Measurements from ENCODE around the gene PARD3.
A peak's percentile ranks its signal among the peaks of the same experiment; 100 is the strongest.

The PARD3 gene

DNA sequence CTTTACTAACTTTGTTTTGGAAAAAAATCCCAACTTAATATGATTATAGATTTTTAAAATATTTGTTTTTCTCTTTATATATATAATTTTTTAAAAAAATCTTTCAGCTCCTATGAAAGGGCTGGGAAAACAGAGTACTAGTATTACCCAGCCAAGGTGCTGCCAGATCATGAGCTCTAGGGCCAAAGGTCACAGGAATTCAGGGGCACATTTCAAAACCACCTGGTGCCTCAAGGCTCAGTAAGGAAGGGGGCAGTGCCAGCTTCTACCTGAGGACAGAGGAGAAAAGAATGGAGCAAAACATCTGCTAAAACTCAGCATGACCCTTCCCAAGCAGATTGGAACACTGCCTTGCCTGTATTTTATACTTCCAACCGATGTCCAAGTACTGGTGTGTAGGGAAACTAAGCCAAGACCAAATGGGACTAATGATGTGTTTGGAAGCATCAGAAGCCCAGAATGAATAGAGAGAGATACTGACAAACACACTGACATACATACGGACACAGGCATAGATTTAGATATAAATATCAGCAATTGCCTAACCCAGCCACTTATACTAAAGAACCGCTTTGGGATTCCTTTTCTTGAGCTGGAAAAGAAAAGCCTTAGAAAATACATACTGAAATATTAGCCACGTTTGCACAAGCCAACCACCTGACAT lies 667.3 kb downstream of the PARD3 start:
- no peaks in the 10 kb centered on the region for H3K36me3 ChIP-seq (ENCODE audit: insufficient read depth, low read length)
- H3K4me3 ChIP-seq (ENCODE audit: low read depth, low read length), result no peak overlapping the region
- no peak overlapping the region for H3K27ac ChIP-seq (ENCODE audit: low read depth, low read length)
- no peak overlapping the region for H2AFZ ChIP-seq (ENCODE audit: low read length, unreplicated experiment)
- H3K4me1 ChIP-seq (ENCODE audit: control insufficient read depth, insufficient read depth, low read length, unreplicated experiment), result peaks cover 15% of the 10 kb centered on the region
- H3K79me2 ChIP-seq (ENCODE audit: control insufficient read depth, insufficient read depth, low read length, unreplicated experiment), result no peaks in the 10 kb centered on the region
- H3K27me3 ChIP-seq (ENCODE audit: insufficient read depth, low read length), result no peaks in the 10 kb centered on the region

GRCh38 chr10:34145715-34146114 lies 669.4 kb downstream of the PARD3 start:
- Histone ChIP-seq H3K27ac (ENCODE audit: low read depth, low read length) (peak overlapping the region; percentile 40), H3K79me2 (ENCODE audit: control insufficient read depth, insufficient read depth, low read length, unreplicated experiment) (no peaks in the 10 kb centered on the region), H3K4me3 (ENCODE audit: low read depth, low read length) (no peak overlapping the region), H3K36me3 (ENCODE audit: insufficient read depth, low read length) (no peaks in the 10 kb centered on the region), H3K4me1 (ENCODE audit: control insufficient read depth, insufficient read depth, low read length, unreplicated experiment) (peaks cover 15% of the 10 kb centered on the region), H3K27me3 (ENCODE audit: insufficient read depth, low read length) (no peaks in the 10 kb centered on the region), H2AFZ (ENCODE audit: low read length, unreplicated experiment) (peak overlapping the region; percentile 46)

GRCh38 chr10:34143466-34143865 lies 671.6 kb downstream of the PARD3 start:
- peaks cover 15% of the 10 kb centered on the region for H3K4me1 ChIP-seq (ENCODE audit: control insufficient read depth, insufficient read depth, low read length, unreplicated experiment)
- no peaks in the 10 kb centered on the region for H3K27me3 ChIP-seq (ENCODE audit: insufficient read depth, low read length)
- no peaks in the 10 kb centered on the region for H3K79me2 ChIP-seq (ENCODE audit: control insufficient read depth, insufficient read depth, low read length, unreplicated experiment)
- no peak overlapping the region for H2AFZ ChIP-seq (ENCODE audit: low read length, unreplicated experiment)
- no peak overlapping the region for H3K4me3 ChIP-seq (ENCODE audit: low read depth, low read length)
- H3K27ac ChIP-seq (ENCODE audit: low read depth, low read length), result no peak overlapping the region
- H3K36me3 ChIP-seq (ENCODE audit: insufficient read depth, low read length), result no peaks in the 10 kb centered on the region

- Histone ChIP-seq H3K4me1 (ENCODE audit: control insufficient read depth, insufficient read depth, low read length, unreplicated experiment) (peaks cover 10% of the 10 kb centered on the region), H2AFZ (ENCODE audit: low read length, unreplicated experiment) (no peak overlapping the region), H3K79me2 (ENCODE audit: control insufficient read depth, insufficient read depth, low read length, unreplicated experiment) (no peaks in the 10 kb centered on the region), H3K27me3 (ENCODE audit: insufficient read depth, low read length) (no peaks in the 10 kb centered on the region), H3K36me3 (ENCODE audit: insufficient read depth, low read length) (no peaks in the 10 kb centered on the region), H3K27ac (ENCODE audit: low read depth, low read length) (no peak overlapping the region), H3K4me3 (ENCODE audit: low read depth, low read length) (no peak overlapping the region)
Measured at GRCh38 chr10:34141032-34141680, 673.9 kb downstream of the PARD3 start.

GRCh38 chr10:34139559-34139958 lies 675.5 kb downstream of the PARD3 start:
- no peaks in the 10 kb centered on the region for H3K79me2 ChIP-seq (ENCODE audit: control insufficient read depth, insufficient read depth, low read length, unreplicated experiment)
- H3K4me3 ChIP-seq (ENCODE audit: low read depth, low read length), result no peak overlapping the region
- no peaks in the 10 kb centered on the region for H3K27me3 ChIP-seq (ENCODE audit: insufficient read depth, low read length)

DNA sequence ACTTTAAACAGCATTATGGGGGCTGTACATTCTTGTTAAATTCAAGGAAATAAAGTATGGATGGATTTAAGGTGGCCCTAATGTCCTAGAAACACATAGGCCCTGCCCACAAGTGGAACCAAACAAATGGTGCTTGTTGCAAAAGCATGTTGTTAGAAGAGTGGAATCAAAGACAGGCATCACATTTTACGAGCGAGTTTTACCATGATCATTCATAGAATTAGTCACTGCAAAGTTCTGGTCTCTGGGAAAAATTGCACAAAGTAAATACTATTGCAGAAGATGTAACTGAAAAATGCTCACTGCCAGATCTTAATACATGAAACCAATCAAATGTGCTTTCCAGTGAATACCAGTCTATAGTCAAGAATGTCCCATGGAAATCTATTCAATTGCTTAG lies 677.1 kb downstream of the PARD3 start:
- H3K4me3 ChIP-seq (ENCODE audit: low read depth, low read length), result no peak overlapping the region
- H3K27ac ChIP-seq (ENCODE audit: low read depth, low read length), result no peak overlapping the region
- H3K79me2 ChIP-seq (ENCODE audit: control insufficient read depth, insufficient read depth, low read length, unreplicated experiment), result no peaks in the 10 kb centered on the region
- no peaks in the 10 kb centered on the region for H3K36me3 ChIP-seq (ENCODE audit: insufficient read depth, low read length)
- H3K27me3 ChIP-seq (ENCODE audit: insufficient read depth, low read length), result no peaks in the 10 kb centered on the region
- no peaks in the 10 kb centered on the region for H3K4me1 ChIP-seq (ENCODE audit: control insufficient read depth, insufficient read depth, low read length, unreplicated experiment)
- H2AFZ ChIP-seq (ENCODE audit: low read length, unreplicated experiment), result no peak overlapping the region

More at GRCh38 chr10:34139559-34139958, 675.5 kb downstream of the PARD3 start:
- Histone ChIP-seq H3K4me1 (ENCODE audit: control insufficient read depth, insufficient read depth, low read length, unreplicated experiment) (no peaks in the 10 kb centered on the region), H3K27ac (ENCODE audit: low read depth, low read length) (no peak overlapping the region), H2AFZ (ENCODE audit: low read length, unreplicated experiment) (no peak overlapping the region), H3K36me3 (ENCODE audit: insufficient read depth, low read length) (no peaks in the 10 kb centered on the region)

DNA sequence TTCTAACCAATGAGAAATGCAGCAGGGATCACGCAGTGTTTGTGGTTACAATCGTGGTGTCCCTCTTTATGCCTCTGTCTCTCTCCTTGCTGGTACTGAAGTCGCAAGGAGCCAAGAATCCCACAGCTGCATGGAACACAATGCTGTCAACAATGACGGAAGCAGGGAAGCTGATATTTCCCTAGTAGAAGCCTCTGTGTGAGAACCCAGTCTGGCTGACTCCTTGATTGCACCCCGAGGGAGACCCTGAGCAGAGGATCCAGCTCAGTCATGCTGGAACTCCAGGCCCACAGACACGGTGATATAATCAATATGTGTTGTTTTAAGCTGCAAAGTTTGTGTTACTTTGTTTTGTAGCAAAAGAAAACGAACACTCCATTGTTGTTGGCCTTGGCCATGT lies 677.9 kb downstream of the PARD3 start:
- H3K79me2 ChIP-seq (ENCODE audit: control insufficient read depth, insufficient read depth, low read length, unreplicated experiment), result no peaks in the 10 kb centered on the region
- H3K4me1 ChIP-seq (ENCODE audit: control insufficient read depth, insufficient read depth, low read length, unreplicated experiment), result no peaks in the 10 kb centered on the region
- no peak overlapping the region for H3K4me3 ChIP-seq (ENCODE audit: low read depth, low read length)
- no peaks in the 10 kb centered on the region for H3K27me3 ChIP-seq (ENCODE audit: insufficient read depth, low read length)
- H3K36me3 ChIP-seq (ENCODE audit: insufficient read depth, low read length), result no peaks in the 10 kb centered on the region
- H2AFZ ChIP-seq (ENCODE audit: low read length, unreplicated experiment), result no peak overlapping the region
- no peak overlapping the region for H3K27ac ChIP-seq (ENCODE audit: low read depth, low read length)

- Histone ChIP-seq H3K36me3 (ENCODE audit: insufficient read depth, low read length) (no peaks in the 10 kb centered on the region), H3K79me2 (ENCODE audit: control insufficient read depth, insufficient read depth, low read length, unreplicated experiment) (no peaks in the 10 kb centered on the region), H2AFZ (ENCODE audit: low read length, unreplicated experiment) (no peak overlapping the region), H3K4me3 (ENCODE audit: low read depth, low read length) (no peak overlapping the region), H3K27ac (ENCODE audit: low read depth, low read length) (no peak overlapping the region), H3K4me1 (ENCODE audit: control insufficient read depth, insufficient read depth, low read length, unreplicated experiment) (no peaks in the 10 kb centered on the region), H3K27me3 (ENCODE audit: insufficient read depth, low read length) (no peaks in the 10 kb centered on the region)
Measured at GRCh38 chr10:34135515-34135914, 679.6 kb downstream of the PARD3 start.

GRCh38 chr10:34134602-34135001 lies 680.5 kb downstream of the PARD3 start:
- Histone ChIP-seq H3K4me1 (ENCODE audit: control insufficient read depth, insufficient read depth, low read length, unreplicated experiment) (no peaks in the 10 kb centered on the region), H3K36me3 (ENCODE audit: insufficient read depth, low read length) (no peaks in the 10 kb centered on the region), H3K4me3 (ENCODE audit: low read depth, low read length) (no peak overlapping the region), H3K27me3 (ENCODE audit: insufficient read depth, low read length) (no peaks in the 10 kb centered on the region), H3K79me2 (ENCODE audit: control insufficient read depth, insufficient read depth, low read length, unreplicated experiment) (no peaks in the 10 kb centered on the region), H3K27ac (ENCODE audit: low read depth, low read length) (no peak overlapping the region), H2AFZ (ENCODE audit: low read length, unreplicated experiment) (no peak overlapping the region)

DNA sequence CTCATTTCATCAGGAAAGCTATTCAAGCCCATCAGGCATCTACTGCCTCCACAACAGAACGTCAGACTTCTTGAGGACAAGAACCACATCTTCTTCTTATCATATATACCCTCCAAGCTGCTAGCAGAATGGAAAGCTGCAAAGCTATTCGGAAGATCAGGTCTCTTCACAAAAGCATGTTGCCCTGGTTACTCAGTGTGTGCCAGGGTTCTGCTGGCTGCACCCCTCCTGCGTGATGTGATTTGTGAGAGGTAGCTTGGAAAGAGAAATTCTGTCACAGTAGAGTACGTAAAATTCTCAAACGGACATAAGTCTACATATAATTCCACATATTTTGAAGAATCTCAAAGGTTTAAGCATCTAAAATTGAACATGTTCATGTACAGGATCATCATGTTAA lies 681.7 kb downstream of the PARD3 start:
- Histone ChIP-seq H3K79me2 (ENCODE audit: control insufficient read depth, insufficient read depth, low read length, unreplicated experiment) (no peaks in the 10 kb centered on the region), H3K27me3 (ENCODE audit: insufficient read depth, low read length) (no peaks in the 10 kb centered on the region), H3K4me1 (ENCODE audit: control insufficient read depth, insufficient read depth, low read length, unreplicated experiment) (no peaks in the 10 kb centered on the region), H3K4me3 (ENCODE audit: low read depth, low read length) (no peak overlapping the region), H2AFZ (ENCODE audit: low read length, unreplicated experiment) (no peak overlapping the region), H3K27ac (ENCODE audit: low read depth, low read length) (no peak overlapping the region), H3K36me3 (ENCODE audit: insufficient read depth, low read length) (no peaks in the 10 kb centered on the region)

GRCh38 chr10:34131152-34131551 lies 683.9 kb downstream of the PARD3 start:
- H3K4me1 ChIP-seq (ENCODE audit: control insufficient read depth, insufficient read depth, low read length, unreplicated experiment), result no peaks in the 10 kb centered on the region

More at GRCh38 chr10:34131152-34131551, 683.9 kb downstream of the PARD3 start:
- Histone ChIP-seq H3K27ac (ENCODE audit: low read depth, low read length) (no peak overlapping the region), H3K4me3 (ENCODE audit: low read depth, low read length) (no peak overlapping the region), H3K79me2 (ENCODE audit: control insufficient read depth, insufficient read depth, low read length, unreplicated experiment) (no peaks in the 10 kb centered on the region), H3K27me3 (ENCODE audit: insufficient read depth, low read length) (no peaks in the 10 kb centered on the region), H3K36me3 (ENCODE audit: insufficient read depth, low read length) (no peaks in the 10 kb centered on the region), H2AFZ (ENCODE audit: low read length, unreplicated experiment) (no peak overlapping the region)
